ENCODE measurements around the gene TCF15.

- TF ChIP-seq CTCF (IDR thresholded peaks at IDR 0.05; ENCODE audit: low read length), result no peak
- no peak for TF ChIP-seq EZH2 (IDR thresholded peaks at IDR 0.05; ENCODE audit: borderline replicate concordance, low read length)
These were observed 16.5 kb upstream of the TCF15 start for GRCh38 chr20:626579-626978.

Measured in OCI-LY1 (cell line).